ENCODE data around the gene LARP1.

LARP1 gene

GRCh38 chr5:154767576-154767975 is 12.4 kb downstream of the LARP1 start:
- no peak overlapping the region for H3K27ac ChIP-seq
- no peak for TF ChIP-seq ZFX (IDR thresholded peaks at IDR 0.05)
- TF ChIP-seq CTCF (conservative IDR thresholded peaks at IDR 0.05), result no peak

GRCh38 chr5:154768207-154768606 is 13.0 kb downstream of the LARP1 start:
- no peak overlapping the region for H3K27ac ChIP-seq
- no peak for TF ChIP-seq ZFX (IDR thresholded peaks at IDR 0.05)
- TF ChIP-seq CTCF (conservative IDR thresholded peaks at IDR 0.05), result no peak

- no peak overlapping the region for H3K27ac ChIP-seq
- TF ChIP-seq CTCF (conservative IDR thresholded peaks at IDR 0.05) (no peak), ZFX (IDR thresholded peaks at IDR 0.05) (no peak)
Measured at GRCh38 chr5:154770111-154770510, 14.9 kb downstream of the LARP1 start.

GRCh38 chr5:154771383-154771901 is 16.3 kb downstream of the LARP1 start:
- TF ChIP-seq CTCF (conservative IDR thresholded peaks at IDR 0.05) (no peak), ZFX (IDR thresholded peaks at IDR 0.05) (no peak)
- no peak overlapping the region for H3K27ac ChIP-seq

DNA sequence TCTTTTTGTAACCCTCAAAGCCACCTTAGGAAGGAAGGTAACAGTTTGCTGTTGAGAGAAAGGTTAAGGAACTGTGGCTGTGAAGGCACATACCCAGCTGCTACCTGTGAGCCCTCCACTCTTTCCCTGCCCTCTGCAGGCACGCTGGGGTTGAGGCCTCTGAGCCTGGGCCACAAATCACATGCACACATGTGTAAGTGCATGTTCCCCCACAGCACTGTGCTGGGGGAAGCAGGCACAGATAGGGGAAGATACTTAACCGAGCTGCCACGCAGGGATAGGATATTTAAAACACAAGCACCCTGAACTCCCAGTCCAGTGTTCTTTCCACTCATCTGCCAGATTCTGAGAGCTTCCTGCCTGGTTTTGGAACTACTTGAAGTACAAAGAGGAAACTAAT is 18.1 kb downstream of the LARP1 start:
- TF ChIP-seq ZFX (IDR thresholded peaks at IDR 0.05), result no peak
- no peak for TF ChIP-seq CTCF (conservative IDR thresholded peaks at IDR 0.05)
- H3K27ac ChIP-seq, result no peak overlapping the region

DNA sequence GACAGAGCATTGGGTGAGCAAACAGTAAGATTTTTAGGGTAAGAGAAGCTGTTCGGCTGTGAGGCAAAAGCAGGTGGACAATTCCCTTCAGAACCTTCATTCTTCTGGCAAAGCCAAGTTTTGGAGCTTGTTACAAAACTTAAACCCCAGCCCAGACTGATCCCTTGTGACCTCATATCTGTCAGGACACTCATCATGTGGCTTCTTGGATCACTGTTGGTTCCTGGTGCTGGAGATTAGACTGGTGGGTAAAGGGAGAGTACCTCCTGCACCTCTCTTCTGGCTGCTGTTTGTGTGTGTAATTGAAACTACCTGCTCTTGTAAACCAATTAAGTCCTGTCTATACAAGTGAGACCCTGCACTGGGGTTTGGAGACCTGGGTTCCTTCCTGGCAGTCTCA is 21.0 kb downstream of the LARP1 start:
- no peak for TF ChIP-seq CTCF (conservative IDR thresholded peaks at IDR 0.05)
- TF ChIP-seq ZFX (IDR thresholded peaks at IDR 0.05), result no peak
- H3K27ac ChIP-seq, result no peak overlapping the region

- TF ChIP-seq ZFX (IDR thresholded peaks at IDR 0.05), result no peak
- TF ChIP-seq CTCF (conservative IDR thresholded peaks at IDR 0.05), result no peak
- H3K27ac ChIP-seq, result no peak overlapping the region
Measured at GRCh38 chr5:154778534-154778933, 23.4 kb downstream of the LARP1 start.
